Smooth muscle cell (in vitro differentiated cells): ENCODE measurements around the gene SLX4IP. TPM values are rescaled to one million over a fixed set of nuclear protein-coding genes. Genes with fewer than 3 reads are reported as not detected.

ENCODE experiments used
- DNase-seq: peaks from one replicate; lab custom pipeline; 2025; ENCODE audit not compliant: unreplicated experiment; lab: John Stamatoyannopoulos, UW
- H2AFZ ChIP-seq: fragments of 200-600 bp; sonication (generic); 2 replicates; pipeline ENCODE4 v1.6.0; 2016; ENCODE audit warnings: antibody characterized with exemption, low read depth, mild to moderate bottlenecking
- H3F3A ChIP-seq: fragments of 200-600 bp; sonication (generic); 2 replicates; pipeline ENCODE4 v1.6.0; 2017; ENCODE audit warnings: antibody characterized with exemption, low read depth
- H3K27ac ChIP-seq: fragments of 200-600 bp; sonication (generic); 2 replicates; pipeline ENCODE4 v1.5.1; 2016; ENCODE audit warnings: low read depth, mild to moderate bottlenecking
- H3K27me3 ChIP-seq: fragments of 200-600 bp; sonication (generic); 2 replicates; pipeline ENCODE4 v1.6.1; 2016; ENCODE audit warnings: low read depth, mild to moderate bottlenecking
- H3K36me3 ChIP-seq: fragments of 200-600 bp; sonication (generic); 2 replicates; pipeline ENCODE4 v1.5.1; 2016; ENCODE audit warnings: low read depth
- H3K4me1 ChIP-seq: fragments of 200-600 bp; sonication (generic); 2 replicates; pipeline ENCODE4 v1.5.1; 2016; ENCODE audit warnings: low read depth
- H3K4me2 ChIP-seq: fragments of 200-600 bp; sonication (generic); 2 replicates; pipeline ENCODE4 v1.6.0; 2016; ENCODE audit warnings: mild to moderate bottlenecking
- H3K4me3 ChIP-seq: fragments of 200-600 bp; sonication (generic); 2 replicates; pipeline ENCODE4 v1.5.1; 2016; ENCODE audit warnings: mild to moderate bottlenecking
- H3K79me2 ChIP-seq: fragments of 200-600 bp; sonication (generic); 2 replicates; pipeline ENCODE4 v1.6.0; 2016; ENCODE audit warnings: low read depth, mild to moderate bottlenecking
- H3K9ac ChIP-seq: fragments of 200-600 bp; sonication (generic); 2 replicates; pipeline ENCODE4 v1.6.0; 2016; ENCODE audit warnings: low read depth
- H3K9me3 ChIP-seq: fragments of 200-600 bp; sonication (generic); replicated peaks from 2 replicates; pipeline ENCODE4 v1.5.1; 2016; ENCODE audit warnings: low read depth
- H4K20me1 ChIP-seq: fragments of 200-600 bp; sonication (generic); 2 replicates; pipeline ENCODE4 v1.6.0; 2016; ENCODE audit warnings: low read depth
- WGBS: methylation state at CpG from one replicate; pipeline ENCODE4 v1.1.7; 2016; ENCODE audit warnings: low lambda C conversion rate; 5-methylcytosine and 5-hydroxymethylcytosine counted together
- polyA plus RNA-seq: library from polyadenylated mRNA; unstranded; fragments of >200 nt; fragmentation: Nextera tagmentation; extraction: Ambion mirVana; gene quantifications from 2 replicates; pipeline ENCODE4 v1.2.1, GENCODE V29; 2016
- total RNA-seq: library from RNA; depleted of rRNA; stranded (reverse); fragments of >200 nt; gene quantifications from 2 replicates; pipeline ENCODE4 v1.2.3, GENCODE V29; 2014
- TF ChIP-seq, protein P1 (sequence below): fragments of 200-600 bp; sonication (generic); IDR thresholded peaks from 2 replicates; pipeline ENCODE4 v1.5.1; 2017; ENCODE audit warnings: borderline replicate concordance, mild to moderate bottlenecking, antibody characterized with exemption; ENCODE audit not compliant: insufficient read depth, poor library complexity, severe bottlenecking

Gene SLX4IP
- total and polyA plus RNA-seq, 2 experiments from 2014 or later, result 1.2 to 6.2 TPM

- Histone ChIP-seq H4K20me1 (no peaks in the 10 kb centered on the region), H2AFZ (no peak overlapping the region), H3F3A (peaks cover 6% of the 10 kb centered on the region), H3K27ac (peak overlapping the region; percentile 90), H3K4me3 (no peak overlapping the region), H3K27me3 (no peaks in the 10 kb centered on the region), H3K36me3 (no peaks in the 10 kb centered on the region), H3K4me1 (peaks cover 22% of the 10 kb centered on the region), H3K9me3 (no peaks in the 10 kb centered on the region), H3K9ac (no peak overlapping the region), H3K4me2 (no peak overlapping the region), H3K79me2 (no peaks in the 10 kb centered on the region)
- no peak for DNase-seq
- 49% methylated on average over 4 of the region's 4 CpGs for WGBS
- TF ChIP-seq, protein P1, sequence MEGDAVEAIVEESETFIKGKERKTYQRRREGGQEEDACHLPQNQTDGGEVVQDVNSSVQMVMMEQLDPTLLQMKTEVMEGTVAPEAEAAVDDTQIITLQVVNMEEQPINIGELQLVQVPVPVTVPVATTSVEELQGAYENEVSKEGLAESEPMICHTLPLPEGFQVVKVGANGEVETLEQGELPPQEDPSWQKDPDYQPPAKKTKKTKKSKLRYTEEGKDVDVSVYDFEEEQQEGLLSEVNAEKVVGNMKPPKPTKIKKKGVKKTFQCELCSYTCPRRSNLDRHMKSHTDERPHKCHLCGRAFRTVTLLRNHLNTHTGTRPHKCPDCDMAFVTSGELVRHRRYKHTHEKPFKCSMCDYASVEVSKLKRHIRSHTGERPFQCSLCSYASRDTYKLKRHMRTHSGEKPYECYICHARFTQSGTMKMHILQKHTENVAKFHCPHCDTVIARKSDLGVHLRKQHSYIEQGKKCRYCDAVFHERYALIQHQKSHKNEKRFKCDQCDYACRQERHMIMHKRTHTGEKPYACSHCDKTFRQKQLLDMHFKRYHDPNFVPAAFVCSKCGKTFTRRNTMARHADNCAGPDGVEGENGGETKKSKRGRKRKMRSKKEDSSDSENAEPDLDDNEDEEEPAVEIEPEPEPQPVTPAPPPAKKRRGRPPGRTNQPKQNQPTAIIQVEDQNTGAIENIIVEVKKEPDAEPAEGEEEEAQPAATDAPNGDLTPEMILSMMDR, result no peak
Measured at GRCh38 chr20:10519361-10520046, 84.4 kb downstream of the SLX4IP start.

DNA sequence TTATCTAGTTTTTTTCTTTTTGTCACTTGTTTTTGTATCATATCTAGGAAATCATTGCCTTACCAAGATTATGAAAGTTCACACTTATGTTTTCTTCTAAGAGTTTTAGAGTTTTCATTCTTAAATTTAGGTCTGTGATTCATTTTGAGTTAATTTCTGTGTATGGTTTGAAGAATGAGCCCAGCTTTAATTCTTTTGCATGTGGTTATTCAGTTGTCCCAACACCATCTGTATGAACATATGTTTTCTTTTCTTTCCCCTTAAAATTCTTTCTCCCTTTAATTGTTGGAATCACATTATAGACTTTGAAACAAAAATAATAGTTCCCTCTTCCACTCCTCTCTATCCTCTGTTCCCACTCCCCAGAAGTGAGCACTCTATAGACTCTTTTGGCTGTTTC is 85.4 kb downstream of the SLX4IP start:
- Histone ChIP-seq H3K27me3 (no peaks in the 10 kb centered on the region), H3K4me1 (peaks cover 22% of the 10 kb centered on the region), H3K79me2 (no peaks in the 10 kb centered on the region), H3K27ac (peak overlapping the region; percentile 90), H3K9me3 (no peaks in the 10 kb centered on the region), H4K20me1 (no peaks in the 10 kb centered on the region), H3K4me2 (peak overlapping the region; percentile 75), H2AFZ (peak overlapping the region; percentile 22), H3F3A (peaks cover 6% of the 10 kb centered on the region), H3K4me3 (no peak overlapping the region), H3K9ac (peak overlapping the region; percentile 45), H3K36me3 (no peaks in the 10 kb centered on the region)
- TF ChIP-seq, protein P1, result no peak
- no peak for DNase-seq

- Histone ChIP-seq H3F3A (peaks cover 6% of the 10 kb centered on the region), H4K20me1 (no peaks in the 10 kb centered on the region), H3K4me3 (no peak overlapping the region), H3K27ac (peak overlapping the region; percentile 90), H3K79me2 (no peaks in the 10 kb centered on the region), H3K36me3 (no peaks in the 10 kb centered on the region), H3K9ac (peak overlapping the region; percentile 45), H3K27me3 (no peaks in the 10 kb centered on the region), H3K4me1 (peaks cover 22% of the 10 kb centered on the region), H3K4me2 (peak overlapping the region; percentile 75), H3K9me3 (no peaks in the 10 kb centered on the region), H2AFZ (peak overlapping the region; percentile 22)
- TF ChIP-seq, protein P1, result no peak
- WGBS, result 23% methylated on average over 5 of the region's 5 CpGs
- no peak for DNase-seq
Measured at GRCh38 chr20:10521068-10521831, 86.1 kb downstream of the SLX4IP start.

- no peaks in the 10 kb centered on the region for H3K36me3 ChIP-seq
- H3K79me2 ChIP-seq, result no peaks in the 10 kb centered on the region
- peaks cover 22% of the 10 kb centered on the region for H3K4me1 ChIP-seq
- peak overlapping the region; percentile 75 for H3K4me2 ChIP-seq
- no peaks in the 10 kb centered on the region for H4K20me1 ChIP-seq
- 50% methylated on average over 1 of the region's 1 CpG for WGBS
- peak overlapping the region; percentile 45 for H3K9ac ChIP-seq
- TF ChIP-seq, protein P1, result no peak
- no peak overlapping the region for H2AFZ ChIP-seq
- H3K27ac ChIP-seq, result peak overlapping the region; percentile 90
- H3K4me3 ChIP-seq, result no peak overlapping the region
- no peaks in the 10 kb centered on the region for H3K9me3 ChIP-seq
- DNase-seq, result no peak
- peaks cover 6% of the 10 kb centered on the region for H3F3A ChIP-seq
- H3K27me3 ChIP-seq, result no peaks in the 10 kb centered on the region
Measured at GRCh38 chr20:10521836-10522235, 86.7 kb downstream of the SLX4IP start.
